Posterior cingulate gyrus (tissue), 11 donors: ENCODE data around the gene DDR1.
"Not testable (repeated sequence)": the region's sequence is repeated elsewhere in the genome, so short reads cannot be mapped to it uniquely, and the experiment has no call there.

Experiments
- DNase-seq, 10 donors: peaks; one replicate each; pipeline versions ENCODE4 v3.0.0 to v3.0.0-alpha.2; 2020 to 2021; ENCODE audit warnings: mixed read lengths in 3 of 10
- intact Hi-C: fragments of 100-400 bp; cut with DNase I; formaldehyde crosslinking; loops from one replicate; pipeline ENCODE4 v1.15.1; 2023

The DDR1 gene

DNA sequence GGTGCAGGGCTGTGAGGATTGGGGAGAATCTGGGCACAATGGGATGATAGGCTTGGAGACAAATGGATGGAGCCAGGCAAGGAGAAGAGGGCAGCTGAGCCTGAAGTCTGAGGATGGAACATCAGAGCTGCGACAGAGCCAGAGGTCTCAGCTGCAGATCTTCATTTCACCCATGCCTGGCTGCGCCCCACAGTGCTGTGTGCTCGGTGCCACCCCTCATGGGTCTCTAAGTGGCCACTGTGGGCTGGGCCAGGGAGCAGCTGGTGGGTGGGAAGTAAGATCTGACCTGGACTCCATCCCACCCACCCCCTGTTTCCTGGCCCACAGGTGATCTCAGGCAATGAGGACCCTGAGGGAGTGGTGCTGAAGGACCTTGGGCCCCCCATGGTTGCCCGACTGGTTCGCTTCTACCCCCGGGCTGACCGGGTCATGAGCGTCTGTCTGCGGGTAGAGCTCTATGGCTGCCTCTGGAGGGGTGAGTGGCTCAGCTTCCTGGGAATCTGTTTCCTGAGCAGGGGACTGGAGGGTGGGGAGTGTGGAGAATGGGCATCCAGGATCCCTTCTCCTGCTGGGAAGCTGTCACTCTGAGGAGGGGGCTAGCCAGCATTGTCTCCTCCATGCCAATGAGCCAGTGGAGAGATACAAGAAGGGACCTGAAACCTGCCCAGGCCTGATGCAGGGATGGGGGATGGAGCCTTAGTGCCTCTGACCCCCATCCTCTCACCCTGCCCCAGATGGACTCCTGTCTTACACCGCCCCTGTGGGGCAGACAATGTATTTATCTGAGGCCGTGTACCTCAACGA is 6.5 kb downstream of the DDR1 start:
- DNase-seq = peak in 1 of 10 donors; percentile 81
- intact Hi-C loops = no loop called here

DNA sequence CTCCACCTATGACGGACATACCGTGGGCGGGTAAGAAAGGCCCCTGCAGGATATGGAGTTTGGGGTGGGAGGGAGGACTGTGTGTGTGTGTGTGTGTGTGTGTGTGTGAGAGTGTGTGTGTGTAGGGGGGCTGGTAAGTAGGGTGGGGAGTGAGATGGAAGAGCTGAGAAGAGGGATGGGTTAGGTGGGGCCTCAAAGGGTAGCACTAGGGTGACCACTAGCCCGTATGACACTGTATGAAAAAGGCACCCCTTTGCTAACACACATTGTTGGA is 7.1 kb downstream of the DDR1 start:
- intact Hi-C loops = no loop called here
- no peak for DNase-seq

DNA sequence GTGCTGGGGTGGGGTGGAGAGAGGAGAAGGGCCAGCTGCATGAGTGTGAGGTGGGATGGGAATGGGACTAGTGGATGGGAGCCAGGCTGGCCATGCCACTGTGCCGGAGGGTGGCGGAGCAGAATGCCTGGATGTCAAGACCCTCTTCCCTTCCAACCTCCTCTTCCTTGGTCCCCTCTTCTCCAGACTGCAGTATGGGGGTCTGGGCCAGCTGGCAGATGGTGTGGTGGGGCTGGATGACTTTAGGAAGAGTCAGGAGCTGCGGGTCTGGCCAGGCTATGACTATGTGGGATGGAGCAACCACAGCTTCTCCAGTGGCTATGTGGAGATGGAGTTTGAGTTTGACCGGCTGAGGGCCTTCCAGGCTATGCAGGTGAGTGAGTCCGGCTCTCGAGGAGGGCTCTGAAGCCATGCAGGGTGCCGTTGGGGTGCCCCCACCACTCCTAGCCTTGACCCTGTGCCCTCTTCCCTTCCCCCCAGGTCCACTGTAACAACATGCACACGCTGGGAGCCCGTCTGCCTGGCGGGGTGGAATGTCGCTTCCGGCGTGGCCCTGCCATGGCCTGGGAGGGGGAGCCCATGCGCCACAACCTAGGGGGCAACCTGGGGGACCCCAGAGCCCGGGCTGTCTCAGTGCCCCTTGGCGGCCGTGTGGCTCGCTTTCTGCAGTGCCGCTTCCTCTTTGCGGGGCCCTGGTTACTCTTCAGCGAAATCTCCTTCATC is 7.7 kb downstream of the DDR1 start:
- no peak for DNase-seq
- intact Hi-C loops = no loop called here

DNA sequence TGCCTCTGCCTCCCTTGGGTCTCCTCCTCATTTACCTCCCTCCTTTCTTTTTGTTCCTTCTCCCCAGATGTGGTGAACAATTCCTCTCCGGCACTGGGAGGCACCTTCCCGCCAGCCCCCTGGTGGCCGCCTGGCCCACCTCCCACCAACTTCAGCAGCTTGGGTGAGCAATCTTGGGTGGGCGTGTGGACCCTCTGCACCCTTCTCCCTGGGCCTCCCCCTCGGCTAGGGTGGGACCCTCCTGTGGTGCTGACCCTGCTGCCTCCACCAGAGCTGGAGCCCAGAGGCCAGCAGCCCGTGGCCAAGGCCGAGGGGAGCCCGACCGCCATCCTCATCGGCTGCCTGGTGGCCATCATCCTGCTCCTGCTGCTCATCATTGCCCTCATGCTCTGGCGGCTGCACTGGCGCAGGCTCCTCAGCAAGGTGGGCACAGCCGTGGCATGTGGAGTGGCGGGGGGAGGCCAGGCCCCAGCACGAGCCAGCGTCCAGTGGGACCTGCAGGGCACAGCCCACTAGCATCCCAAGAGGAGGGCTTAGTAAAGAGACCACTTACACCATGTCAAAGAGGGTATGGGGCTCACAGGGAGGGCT is 8.8 kb downstream of the DDR1 start:
- intact Hi-C loops = no loop called here
- peak in 1 of 10 donors; percentile 69 for DNase-seq

DNA sequence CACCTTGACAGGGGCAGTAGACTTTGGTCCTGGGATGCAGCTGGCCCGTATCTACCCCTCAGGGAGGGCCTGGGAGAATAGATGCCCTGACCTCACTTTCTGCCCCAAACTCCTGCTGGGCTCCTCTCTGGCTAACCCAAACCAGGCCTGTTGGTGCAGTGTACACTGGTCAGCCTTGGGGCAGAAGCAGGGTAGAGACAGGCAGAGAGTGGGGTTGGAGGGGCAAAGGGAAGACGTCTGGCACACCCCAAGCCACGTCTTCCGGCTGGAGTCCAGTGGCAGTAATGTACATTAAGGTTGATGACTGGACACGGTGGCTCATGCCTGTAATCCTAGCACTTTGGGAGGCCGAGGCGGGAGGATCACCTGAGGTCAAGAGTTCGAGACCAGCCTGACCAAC is 9.3 kb downstream of the DDR1 start:
- intact Hi-C loops = no loop called here
- DNase-seq = peak in 1 of 10 donors; percentile 10

DNA sequence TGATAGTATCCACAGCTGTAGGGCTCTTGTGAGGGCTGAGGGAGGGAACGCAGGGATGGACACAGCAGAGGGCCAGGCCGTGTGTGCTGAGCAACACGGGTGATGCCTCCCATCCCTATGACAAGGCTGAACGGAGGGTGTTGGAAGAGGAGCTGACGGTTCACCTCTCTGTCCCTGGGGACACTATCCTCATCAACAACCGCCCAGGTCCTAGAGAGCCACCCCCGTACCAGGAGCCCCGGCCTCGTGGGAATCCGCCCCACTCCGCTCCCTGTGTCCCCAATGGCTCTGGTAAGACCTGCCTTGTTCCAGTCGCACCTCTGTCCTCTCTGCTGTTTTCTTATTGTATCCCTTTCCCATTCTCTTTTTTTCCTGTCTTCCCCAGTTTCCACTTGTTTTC is 10.1 kb downstream of the DDR1 start:
- no peak for DNase-seq
- intact Hi-C loops = no loop called here

DNA sequence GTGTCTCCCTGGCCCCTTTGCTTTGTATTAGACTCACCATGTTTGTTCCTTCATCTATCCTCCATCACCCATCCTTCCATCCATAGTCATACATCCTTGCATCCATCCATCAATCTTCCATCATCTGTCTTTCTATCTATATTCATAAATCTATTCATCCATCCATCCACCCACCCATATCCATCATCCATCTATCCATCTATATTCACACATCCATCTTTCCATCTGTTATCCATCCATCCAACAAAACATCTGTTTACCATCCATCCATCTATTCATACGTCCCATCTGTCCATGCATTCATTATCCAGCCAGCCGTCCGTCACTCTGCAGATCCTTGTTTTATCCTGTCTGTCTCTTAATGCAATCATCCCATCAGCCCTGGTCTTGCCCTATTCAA is 10.6 kb downstream of the DDR1 start:
- no peak for DNase-seq
- intact Hi-C loops = no loop called here

DNA sequence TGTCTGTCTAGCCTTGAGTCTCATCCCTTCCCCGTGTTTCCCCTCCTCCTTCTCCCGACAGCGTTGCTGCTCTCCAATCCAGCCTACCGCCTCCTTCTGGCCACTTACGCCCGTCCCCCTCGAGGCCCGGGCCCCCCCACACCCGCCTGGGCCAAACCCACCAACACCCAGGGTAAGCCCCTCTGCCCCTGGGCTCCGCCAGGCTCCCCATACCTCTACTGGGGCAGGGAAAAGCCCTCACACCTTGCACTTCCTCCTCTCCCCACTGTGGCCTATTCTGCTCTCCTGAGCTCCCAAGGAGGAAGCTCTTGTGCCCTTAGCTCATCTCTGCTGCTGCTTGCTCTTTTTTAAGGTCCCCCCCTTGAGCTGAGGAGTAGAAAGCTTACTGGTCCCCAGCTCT is 11.0 kb downstream of the DDR1 start:
- no peak for DNase-seq
- intact Hi-C loops = no loop called here

DNA sequence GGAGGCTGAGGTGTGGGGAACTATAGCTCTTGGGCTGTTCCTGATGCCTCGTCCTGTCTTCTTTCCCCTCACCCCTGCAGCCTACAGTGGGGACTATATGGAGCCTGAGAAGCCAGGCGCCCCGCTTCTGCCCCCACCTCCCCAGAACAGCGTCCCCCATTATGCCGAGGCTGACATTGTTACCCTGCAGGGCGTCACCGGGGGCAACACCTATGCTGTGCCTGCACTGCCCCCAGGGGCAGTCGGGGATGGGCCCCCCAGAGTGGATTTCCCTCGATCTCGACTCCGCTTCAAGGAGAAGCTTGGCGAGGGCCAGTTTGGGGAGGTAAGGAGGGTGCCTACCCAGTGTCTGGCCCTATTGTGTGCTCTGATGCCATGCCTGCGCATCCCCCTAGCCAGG is 12.2 kb downstream of the DDR1 start:
- intact Hi-C loops = no loop called here
- DNase-seq = peak in 1 of 10 donors; percentile 35

DNA sequence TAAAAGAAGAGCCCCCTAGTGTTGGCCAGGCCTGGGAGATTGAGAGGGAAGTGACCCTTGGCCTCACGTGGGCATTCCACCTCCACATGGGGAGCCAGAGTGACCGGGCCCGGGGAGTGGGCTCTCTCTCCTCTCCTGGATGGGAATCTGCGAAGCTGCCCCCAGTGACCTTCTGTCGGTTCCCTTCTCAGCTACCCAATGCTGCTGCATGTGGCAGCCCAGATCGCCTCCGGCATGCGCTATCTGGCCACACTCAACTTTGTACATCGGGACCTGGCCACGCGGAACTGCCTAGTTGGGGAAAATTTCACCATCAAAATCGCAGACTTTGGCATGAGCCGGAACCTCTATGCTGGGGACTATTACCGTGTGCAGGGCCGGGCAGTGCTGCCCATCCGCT is 13.6 kb downstream of the DDR1 start:
- intact Hi-C loops = no loop called here
- DNase-seq = peak in 3 of 10 donors; percentile 56 to 66 (median 59)

DNA sequence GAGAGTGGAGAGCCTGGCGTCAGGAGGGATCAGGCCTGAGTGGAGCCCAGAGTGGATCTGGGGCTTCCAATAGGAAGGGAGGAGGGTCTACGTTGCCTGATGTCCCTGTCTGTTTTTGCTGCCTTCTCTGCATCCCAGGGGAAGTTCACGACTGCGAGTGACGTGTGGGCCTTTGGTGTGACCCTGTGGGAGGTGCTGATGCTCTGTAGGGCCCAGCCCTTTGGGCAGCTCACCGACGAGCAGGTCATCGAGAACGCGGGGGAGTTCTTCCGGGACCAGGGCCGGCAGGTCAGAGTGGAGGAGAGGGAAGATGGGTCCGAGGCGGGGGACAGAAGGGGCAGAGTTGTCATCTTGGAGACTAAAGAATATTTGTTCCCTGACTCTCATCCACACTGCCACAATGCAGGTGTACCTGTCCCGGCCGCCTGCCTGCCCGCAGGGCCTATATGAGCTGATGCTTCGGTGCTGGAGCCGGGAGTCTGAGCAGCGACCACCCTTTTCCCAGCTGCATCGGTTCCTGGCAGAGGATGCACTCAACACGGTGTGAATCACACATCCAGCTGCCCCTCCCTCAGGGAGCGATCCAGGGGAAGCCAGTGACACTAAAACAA is 14.5 kb downstream of the DDR1 start:
- peak in 3 of 10 donors; percentile 52 to 74 (median 65) for DNase-seq
- intact Hi-C loops = no loop called here

DNA sequence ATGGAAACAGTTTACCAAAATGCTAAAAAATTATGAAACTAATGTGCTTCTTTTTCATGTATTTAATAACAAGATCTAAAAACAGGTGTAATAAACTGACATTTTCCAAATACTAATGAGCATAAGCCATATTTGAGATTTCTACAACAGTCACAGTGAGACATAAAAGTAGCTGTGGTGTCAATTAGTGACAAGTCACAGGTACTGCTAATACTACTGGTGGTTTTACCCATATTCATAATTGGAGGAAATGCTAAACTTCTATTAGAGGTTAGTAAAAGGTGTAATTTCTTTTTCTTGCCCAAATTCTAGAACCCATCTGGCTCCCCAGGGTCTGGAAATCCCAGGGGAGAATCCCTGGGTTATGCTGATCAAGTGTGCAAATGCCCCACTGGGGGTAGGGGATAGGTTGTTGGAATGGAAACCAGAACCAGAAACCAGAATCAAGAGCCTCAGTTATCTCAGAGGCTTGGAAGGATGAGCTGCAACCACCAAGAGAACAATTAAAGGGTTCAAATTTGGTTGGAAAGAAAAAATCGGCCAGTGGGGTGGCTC is 16.6 kb downstream of the DDR1 start:
- intact Hi-C loops = no loop called here
- peak in 1 of 10 donors; percentile 2 for DNase-seq

DNA sequence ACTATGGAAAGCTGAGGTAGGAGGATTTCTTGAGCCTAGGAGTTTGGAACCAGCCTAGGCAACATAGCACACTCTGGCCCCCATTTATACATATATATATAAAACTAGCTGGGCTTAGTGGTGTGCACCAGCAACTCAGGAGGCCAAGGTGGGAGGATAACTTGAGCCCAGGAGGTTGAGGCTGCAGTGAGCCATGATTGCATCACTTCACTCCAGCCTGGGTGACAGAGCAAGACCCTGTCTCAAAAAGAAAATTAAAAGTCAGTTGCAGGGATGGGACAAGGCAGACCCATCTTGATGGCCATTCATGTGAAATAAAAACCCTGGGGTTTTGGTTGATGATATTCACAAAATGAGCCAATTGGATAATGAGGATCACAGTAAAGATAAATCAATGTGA is 17.1 kb downstream of the DDR1 start:
- intact Hi-C loops = no loop called here
- peak in 2 of 10 donors; percentile 4 to 22 for DNase-seq

DNA sequence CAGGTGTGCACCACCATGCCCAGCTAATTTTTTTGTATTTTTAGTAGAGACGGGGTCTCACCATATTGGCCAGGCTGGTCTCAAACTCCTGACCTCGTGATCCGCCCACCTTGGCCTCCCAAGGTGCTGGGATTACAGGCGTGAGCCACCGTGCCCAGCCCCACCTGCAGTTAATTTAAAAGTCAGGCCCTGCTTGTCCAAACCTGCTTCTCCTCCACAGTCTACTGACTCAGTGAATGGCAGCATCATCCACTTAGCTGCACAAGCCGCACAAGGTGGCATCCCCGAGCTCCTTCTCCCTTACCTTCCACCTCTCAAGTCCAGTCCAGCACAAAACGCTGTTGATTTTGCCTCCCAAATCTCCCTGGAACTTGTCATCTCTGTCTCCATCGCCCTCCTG is 17.9 kb downstream of the DDR1 start:
- intact Hi-C loops = not testable (repeated sequence)
- peak in 3 of 10 donors; percentile 13 to 50 (median 40) for DNase-seq

DNA sequence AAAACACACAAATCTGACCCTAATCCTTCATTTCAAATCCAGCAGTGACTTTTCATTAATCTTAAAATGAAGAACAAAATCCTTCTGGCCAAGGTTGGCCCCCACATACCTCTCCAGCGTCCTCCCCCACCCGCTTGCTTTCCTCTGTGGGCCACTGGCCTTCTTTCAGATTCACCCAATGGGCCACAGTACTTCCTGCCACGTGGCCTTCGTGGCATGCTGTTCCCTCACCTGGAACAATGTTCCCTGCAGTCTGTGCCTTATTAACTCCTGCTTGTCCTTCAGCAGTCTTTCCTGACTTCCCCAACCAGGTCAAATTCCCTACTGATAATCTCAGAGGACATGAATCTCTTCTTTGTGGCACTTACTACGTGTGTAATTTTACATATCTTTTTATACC is 18.4 kb downstream of the DDR1 start:
- peak in 2 of 10 donors; percentile 5 to 24 for DNase-seq
- intact Hi-C loops = no loop called here

DNA sequence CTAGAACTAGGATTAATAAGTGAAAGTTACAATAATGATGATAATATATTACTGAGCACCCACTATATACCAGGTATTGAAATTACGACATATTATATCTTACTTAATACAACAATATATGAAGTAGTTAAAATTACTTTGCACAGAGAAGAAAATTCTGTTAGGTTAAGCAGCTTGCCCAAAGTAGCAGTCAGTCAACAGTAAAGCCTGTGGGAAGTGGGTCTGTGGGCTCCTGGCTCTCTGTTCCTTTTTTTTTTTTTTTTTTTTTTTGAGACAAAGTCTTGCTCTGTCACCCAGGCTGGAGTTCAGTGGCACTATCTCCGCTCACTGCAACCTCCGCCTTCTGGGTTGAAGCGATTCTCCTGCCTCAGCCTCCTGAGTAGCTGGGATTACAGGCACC is 18.9 kb downstream of the DDR1 start:
- peak in 1 of 10 donors; percentile 6 for DNase-seq
- intact Hi-C loops = no loop called here

DNA sequence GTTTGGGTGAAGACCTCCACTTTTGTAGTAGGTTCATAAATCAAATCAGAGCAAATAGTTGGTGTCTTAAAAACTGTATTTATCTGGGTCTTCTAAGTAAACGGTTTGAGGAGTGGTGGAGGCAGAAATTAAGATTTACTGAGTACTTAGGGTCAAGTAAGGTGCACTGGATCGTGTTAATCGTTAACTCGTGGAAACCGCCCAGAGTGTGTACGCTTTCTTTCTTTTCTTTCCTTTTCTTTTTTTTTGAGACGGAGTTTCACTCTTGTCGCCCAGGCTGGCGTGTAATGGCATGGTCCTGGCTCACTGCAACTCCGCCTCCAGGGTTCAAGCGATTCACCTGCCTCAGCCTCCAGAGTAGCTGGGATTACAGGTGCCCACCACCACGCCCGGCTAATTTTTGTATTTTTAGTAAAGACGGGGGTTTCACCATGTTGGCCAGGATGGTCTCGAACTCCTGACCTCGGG is 23.0 kb downstream of the DDR1 start:
- DNase-seq, intact Hi-C loops: not testable (repeated sequence)

DNA sequence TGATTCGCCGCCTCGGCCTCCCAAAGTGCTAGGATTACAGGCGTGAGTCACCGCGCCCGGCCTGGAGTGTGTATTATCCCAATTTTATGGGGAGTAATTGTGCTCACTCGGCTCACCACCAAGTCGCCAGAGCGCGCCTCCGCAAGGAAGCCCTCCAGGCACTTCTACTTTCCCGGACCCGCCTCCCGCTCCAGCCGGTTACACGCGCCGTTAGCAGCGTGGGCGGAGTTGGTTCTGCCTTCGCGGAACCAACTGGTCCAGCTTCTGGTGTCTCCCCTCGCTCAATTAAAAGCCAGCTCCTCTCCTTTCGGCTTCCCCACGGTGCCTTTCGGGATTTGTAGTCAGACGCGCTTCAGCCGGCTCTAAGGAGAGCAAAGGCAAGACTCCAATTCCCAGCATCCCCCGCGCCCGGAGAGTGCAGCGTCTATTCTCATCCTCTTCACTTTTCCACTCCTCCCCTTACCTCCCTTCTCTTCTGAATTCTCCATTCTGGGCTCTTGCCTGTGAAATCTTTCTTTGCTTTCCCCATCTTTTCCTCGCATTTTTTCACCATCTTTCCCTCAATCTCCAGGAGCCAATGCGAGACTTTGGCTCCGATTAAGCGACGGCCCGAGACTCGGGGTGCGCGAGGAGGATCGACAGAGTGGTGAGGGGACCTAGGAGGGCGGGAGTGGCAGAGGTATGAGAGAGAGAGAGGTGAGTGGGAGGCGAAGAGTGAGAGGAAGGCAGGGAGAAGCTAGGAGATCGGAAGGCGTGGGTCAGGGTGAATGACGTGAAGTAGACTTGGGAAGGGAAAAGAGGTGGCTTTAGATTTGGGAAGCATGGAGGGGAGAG is 23.7 kb downstream of the DDR1 start, which contains the start of gene GTF2H4:
Gene GTF2H4 (plus strand): TSS at position 450 of the 834 bp plus-strand sequence.
- peak; percentile 95 to 99 (median 98) for DNase-seq
- intact Hi-C loops = loop anchor here (2.0 kb wide), 1 partner anchor 21 kb away; no protein-coding TSS in a partner anchor

DNA sequence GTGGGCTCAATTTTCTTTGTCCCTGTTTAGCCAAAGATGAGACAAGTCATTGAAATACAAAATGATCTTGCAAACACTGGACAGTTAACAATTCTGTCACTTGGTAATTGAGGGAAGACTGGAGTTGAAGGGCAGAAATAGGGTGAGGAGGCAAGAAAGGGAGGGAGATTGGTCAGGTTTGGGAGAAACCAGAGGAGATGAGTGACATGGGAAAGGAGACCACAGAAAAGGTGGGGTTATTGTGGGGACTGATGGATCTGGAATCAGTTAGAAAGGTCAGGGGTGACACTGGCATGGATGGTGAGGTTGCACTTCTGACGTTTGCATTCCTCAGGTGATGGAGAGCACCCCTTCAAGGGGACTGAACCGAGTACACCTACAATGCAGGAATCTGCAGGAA is 24.4 kb downstream of the DDR1 start:
- no peak for DNase-seq
- intact Hi-C loops = loop anchor here (2.0 kb wide), 1 partner anchor 22 kb away; no protein-coding TSS in a partner anchor

DNA sequence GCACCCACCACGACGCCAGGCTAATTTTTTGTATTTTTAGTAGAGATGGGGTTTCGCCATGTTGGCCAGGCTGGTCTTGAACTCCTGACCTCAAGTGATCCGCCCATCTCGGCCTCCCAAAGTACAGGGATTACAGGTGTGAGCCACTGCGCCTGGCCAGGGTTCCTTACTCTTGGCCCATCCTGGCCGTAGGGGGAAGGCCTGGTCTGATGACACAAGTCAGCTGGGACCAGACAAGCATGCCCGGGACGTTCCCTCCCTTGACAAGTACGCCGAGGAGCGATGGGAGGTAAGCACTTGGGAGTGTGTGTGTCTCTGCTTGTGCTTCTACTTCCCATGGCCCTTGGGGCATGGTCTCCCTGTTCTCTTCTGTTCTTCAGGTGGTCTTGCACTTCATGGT is 26.2 kb downstream of the DDR1 start:
- DNase-seq = peak in 1 of 10 donors; percentile 65
- intact Hi-C loops = not testable (repeated sequence)
